HepG2 (cell line): ENCODE data around the gene GSDME. TPM values are rescaled to one million over a fixed set of nuclear protein-coding genes. Genes with fewer than 3 reads are reported as not detected.

ENCODE experiments used
- CCAR2 ChIP-seq: fragments of 200-400 bp; formaldehyde crosslinking; optimal IDR thresholded peaks from 2 replicates; pipeline ENCODE3; 2018; ENCODE audit warnings: low read depth, mild to moderate bottlenecking, low read length, moderate library complexity
- CTCF ChIP-seq: sonication (generic); formaldehyde crosslinking; IDR thresholded peaks from 2 replicates; pipeline ENCODE4 v1.5.0; 2020; ENCODE audit warnings: mild to moderate bottlenecking, missing genetic modification reagents, moderate library complexity
- GABPB1 ChIP-seq: IDR thresholded peaks from 2 replicates; pipeline ENCODE4 v1.6.1; 2016; ENCODE audit warnings: mild to moderate bottlenecking, missing genetic modification reagents, moderate library complexity, missing compliant biosample characterization
- HNRNPH1 ChIP-seq: fragments of 200-400 bp; formaldehyde crosslinking; optimal IDR thresholded peaks from 2 replicates; pipeline ENCODE3; 2017; ENCODE audit warnings: mild to moderate bottlenecking, low read depth, low read length
- HOXA7 ChIP-seq: sonication (generic); formaldehyde crosslinking; IDR thresholded peaks from 2 replicates; pipeline ENCODE4 v1.8.1; 2022; ENCODE audit warnings: mild to moderate bottlenecking, missing genetic modification reagents, moderate library complexity
- NFE2L2 ChIP-seq: fragments of 150-350 bp; IDR thresholded peaks from 2 replicates; pipeline ENCODE4 v1.6.1; 2014; ENCODE audit warnings: low read length
- NFYB ChIP-seq: sonication (generic); formaldehyde crosslinking; IDR thresholded peaks from 2 replicates; pipeline ENCODE4 v1.4.0; 2020; ENCODE audit warnings: missing genetic modification reagents
- NR2F1 ChIP-seq, 2 experiments: fragments of 450-650 bp in 1 of 2; formaldehyde crosslinking in 1 of 2; IDR thresholded peaks; 2 replicates each; pipeline versions ENCODE4 v1.5.0 to v1.6.1; 2016 to 2020; ENCODE audit warnings: mild to moderate bottlenecking in 1 of 2, missing compliant biosample characterization in 1 of 2, missing genetic modification reagents in 1 of 2, moderate library complexity in 1 of 2
- RFX1 ChIP-seq: fragments of 450-650 bp; IDR thresholded peaks from 2 replicates; pipeline ENCODE4 v1.6.1; 2017
- RNF2 ChIP-seq: fragments of 450-650 bp; conservative IDR thresholded peaks from 2 replicates; pipeline ENCODE4 v1.6.1; 2016; ENCODE audit warnings: low read depth
- SOX5 ChIP-seq: IDR thresholded peaks from 2 replicates; pipeline ENCODE4 v1.6.1; 2016; ENCODE audit warnings: borderline replicate concordance
- WIZ ChIP-seq: sonication (generic); formaldehyde crosslinking; IDR thresholded peaks from 2 replicates; pipeline ENCODE4 v1.5.1; 2020; ENCODE audit warnings: mild to moderate bottlenecking, missing genetic modification reagents
- YY1 ChIP-seq: IDR thresholded peaks from 2 replicates; pipeline ENCODE4 v1.6.1; 2011; ENCODE audit warnings: low read length, low read depth, moderate library complexity, mild to moderate bottlenecking; ENCODE audit not compliant: insufficient read depth, insufficient replicate concordance
- ZNF235 ChIP-seq: sonication (generic); formaldehyde crosslinking; IDR thresholded peaks from 2 replicates; pipeline ENCODE4 v1.8.1; 2023; ENCODE audit warnings: mild to moderate bottlenecking, missing genetic modification reagents, borderline replicate concordance
- ZNF292 ChIP-seq: sonication (generic); formaldehyde crosslinking; IDR thresholded peaks from 2 replicates; pipeline ENCODE4 v1.8.1; 2022; ENCODE audit warnings: mild to moderate bottlenecking, low read depth, missing genetic modification reagents, borderline replicate concordance
- ZNF362 ChIP-seq: sonication (generic); formaldehyde crosslinking; IDR thresholded peaks from 2 replicates; pipeline ENCODE4 v1.4.0; 2020; ENCODE audit warnings: missing genetic modification reagents, mild to moderate bottlenecking, borderline replicate concordance
- ZNF383 ChIP-seq: sonication (generic); formaldehyde crosslinking; IDR thresholded peaks from 2 replicates; pipeline ENCODE4 v1.4.0; 2020; ENCODE audit warnings: missing genetic modification reagents, mild to moderate bottlenecking, borderline replicate concordance
- ZNF513 ChIP-seq: sonication (generic); formaldehyde crosslinking; conservative IDR thresholded peaks from 2 replicates; pipeline ENCODE4 v1.5.0; 2020; ENCODE audit warnings: missing genetic modification reagents
- ZNF530 ChIP-seq: sonication (generic); formaldehyde crosslinking; IDR thresholded peaks from 2 replicates; pipeline ENCODE4 v1.5.0; 2020; ENCODE audit warnings: low read depth, mild to moderate bottlenecking, missing genetic modification reagents
- ZNF543 ChIP-seq: sonication (generic); formaldehyde crosslinking; IDR thresholded peaks from 2 replicates; pipeline ENCODE4 v1.4.0; 2020; ENCODE audit warnings: mild to moderate bottlenecking, missing genetic modification reagents
- ZNF615 ChIP-seq: sonication (generic); formaldehyde crosslinking; IDR thresholded peaks from 2 replicates; pipeline ENCODE4 v1.5.0; 2020; ENCODE audit warnings: mild to moderate bottlenecking, missing genetic modification reagents, borderline replicate concordance
- ZNF629 ChIP-seq: sonication (generic); formaldehyde crosslinking; conservative IDR thresholded peaks from 2 replicates; pipeline ENCODE4 v1.5.0; 2020; ENCODE audit warnings: missing genetic modification reagents
- ZNF709 ChIP-seq: sonication (generic); formaldehyde crosslinking; IDR thresholded peaks from 2 replicates; pipeline ENCODE4 v1.5.0; 2020; ENCODE audit warnings: mild to moderate bottlenecking, missing genetic modification reagents
- polyA plus RNA-seq, 8 experiments: library from polyadenylated mRNA; depleted of rRNA in 3 of 8; stranded (reverse) in 7 of 8; unstranded in 1 of 8; fragments of >200 nt; fragmentation: Illumina TruSeq in 4 of 8; extraction: Trizol in 4 of 8; gene quantifications; 2 replicates each; pipeline versions ENCODE4 v1.2.1 to v1.2.3, GENCODE V29; 2011 to 2016; ENCODE audit warnings: low read depth in 4 of 8, missing spikeins in 1 of 8, mixed read lengths in 1 of 8; ENCODE audit not compliant: insufficient read depth in 1 of 8
- total RNA-seq, 5 experiments: library from RNA; depleted of rRNA; stranded (reverse); fragments of >200 nt; fragmentation: Illumina TruSeq; extraction: Trizol; gene quantifications; 2 replicates each; pipeline ENCODE4 v1.2.3, GENCODE V29; 2016; ENCODE audit warnings: low read depth in 1 of 5
- TF ChIP-seq, protein P1 (sequence below): sonication (generic); formaldehyde crosslinking; IDR thresholded peaks from 2 replicates; pipeline ENCODE4 v1.4.0; 2020; ENCODE audit warnings: mild to moderate bottlenecking, low read depth, missing genetic modification reagents
- TF ChIP-seq, protein P2 (sequence below): sonication (generic); formaldehyde crosslinking; IDR thresholded peaks from 2 replicates; pipeline ENCODE4 v1.4.0; 2020; ENCODE audit warnings: mild to moderate bottlenecking, missing genetic modification reagents

GSDME gene
- total and polyA plus RNA-seq, 2 of the 13 experiments (the other 11 are each of a cell fraction or from before 2014, with no cell fraction given) = 19.2 to 28.2 TPM

GRCh38 chr7:24756545-24757352 is 515 bp downstream of the GSDME start (continued):
- TF ChIP-seq, protein P1, sequence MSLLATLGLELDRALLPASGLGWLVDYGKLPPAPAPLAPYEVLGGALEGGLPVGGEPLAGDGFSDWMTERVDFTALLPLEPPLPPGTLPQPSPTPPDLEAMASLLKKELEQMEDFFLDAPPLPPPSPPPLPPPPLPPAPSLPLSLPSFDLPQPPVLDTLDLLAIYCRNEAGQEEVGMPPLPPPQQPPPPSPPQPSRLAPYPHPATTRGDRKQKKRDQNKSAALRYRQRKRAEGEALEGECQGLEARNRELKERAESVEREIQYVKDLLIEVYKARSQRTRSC (CRISPR knock-in tag) = no peak
- TF ChIP-seq, protein P2, sequence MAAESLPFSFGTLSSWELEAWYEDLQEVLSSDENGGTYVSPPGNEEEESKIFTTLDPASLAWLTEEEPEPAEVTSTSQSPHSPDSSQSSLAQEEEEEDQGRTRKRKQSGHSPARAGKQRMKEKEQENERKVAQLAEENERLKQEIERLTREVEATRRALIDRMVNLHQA (CRISPR knock-in tag) = no peak
- no peak for TF ChIP-seq HNRNPH1
- no peak for TF ChIP-seq NR2F1 (CRISPR knock-in tag; IDR thresholded peaks at IDR 0.05)
- TF ChIP-seq RNF2 = no peak
- no peak for TF ChIP-seq HOXA7
- no peak for TF ChIP-seq CTCF (CRISPR knock-in tag)
- TF ChIP-seq ZNF383 (CRISPR knock-in tag) = no peak
- no peak for TF ChIP-seq ZNF362 (CRISPR knock-in tag)
- peak; percentile 64; the same call in 1 of the 2 replicates for TF ChIP-seq ZNF709 (CRISPR knock-in tag)
- 0 out of 2 replicates have a peak, but pooled peaks have one; percentile 41 for TF ChIP-seq WIZ (CRISPR knock-in tag)
- no peak for TF ChIP-seq ZNF629 (CRISPR knock-in tag)
- TF ChIP-seq ZNF513 (CRISPR knock-in tag) = no peak
- 0 out of 2 replicates have a peak, but pooled peaks have one; percentile 50 for TF ChIP-seq ZNF543 (CRISPR knock-in tag)
- TF ChIP-seq ZNF530 (CRISPR knock-in tag) = no peak
- no peak for TF ChIP-seq YY1
- no peak for TF ChIP-seq RFX1
- peak; percentile 53; the same call in 1 of the 2 replicates for TF ChIP-seq ZNF615 (CRISPR knock-in tag)
- no peak for TF ChIP-seq NFE2L2
- TF ChIP-seq ZNF235 (CRISPR knock-in tag) = no peak
- TF ChIP-seq GABPB1 (CRISPR knock-in tag) = peak; percentile 62
- peak; percentile 19; the same call in 1 of the 2 replicates for TF ChIP-seq ZNF292 (CRISPR knock-in tag)
- TF ChIP-seq SOX5 (CRISPR knock-in tag) = no peak
- no peak for TF ChIP-seq CCAR2
- TF ChIP-seq NFYB = peak; percentile 15; the same call in 1 of the 2 replicates
